GM19238 (cell line): Measurements from ENCODE around the gene NOSIP.

Experiments used
- DNase-seq: peaks from one replicate; pipeline ENCODE4 v3.0.0; 2011; ENCODE audit warnings: low spot score; ENCODE audit not compliant: insufficient read length

The NOSIP gene

DNA sequence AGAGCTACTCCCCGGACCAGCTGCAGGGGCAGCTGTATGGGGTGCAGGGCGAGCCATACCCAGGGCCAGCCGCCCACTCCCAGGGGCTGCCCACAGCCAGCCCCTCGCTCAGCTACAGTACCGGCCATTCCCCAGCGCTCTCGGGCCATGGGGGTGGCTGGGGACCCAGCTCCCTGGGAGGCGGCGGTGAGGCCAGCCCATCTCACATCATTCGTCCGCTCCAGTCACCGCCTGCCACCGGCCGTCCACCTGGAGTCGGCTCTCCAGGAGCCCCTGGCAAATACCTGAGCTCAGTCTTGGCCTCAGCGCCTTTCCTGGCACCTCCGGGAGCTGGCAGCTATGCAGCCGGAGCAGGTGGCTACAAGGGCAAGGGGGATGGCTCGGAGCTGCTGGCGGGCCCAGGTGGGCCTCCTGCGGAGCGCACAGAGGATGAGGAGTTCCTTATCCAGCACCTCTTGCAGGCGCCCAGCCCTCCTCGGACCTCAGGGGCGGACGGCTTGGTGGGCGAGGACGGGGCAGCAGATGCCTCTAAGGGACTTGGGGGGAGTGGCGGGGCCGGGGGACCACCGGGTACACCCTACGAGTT, 15.6 kb upstream of the NOSIP start:
- DNase-seq: no peak

DNA sequence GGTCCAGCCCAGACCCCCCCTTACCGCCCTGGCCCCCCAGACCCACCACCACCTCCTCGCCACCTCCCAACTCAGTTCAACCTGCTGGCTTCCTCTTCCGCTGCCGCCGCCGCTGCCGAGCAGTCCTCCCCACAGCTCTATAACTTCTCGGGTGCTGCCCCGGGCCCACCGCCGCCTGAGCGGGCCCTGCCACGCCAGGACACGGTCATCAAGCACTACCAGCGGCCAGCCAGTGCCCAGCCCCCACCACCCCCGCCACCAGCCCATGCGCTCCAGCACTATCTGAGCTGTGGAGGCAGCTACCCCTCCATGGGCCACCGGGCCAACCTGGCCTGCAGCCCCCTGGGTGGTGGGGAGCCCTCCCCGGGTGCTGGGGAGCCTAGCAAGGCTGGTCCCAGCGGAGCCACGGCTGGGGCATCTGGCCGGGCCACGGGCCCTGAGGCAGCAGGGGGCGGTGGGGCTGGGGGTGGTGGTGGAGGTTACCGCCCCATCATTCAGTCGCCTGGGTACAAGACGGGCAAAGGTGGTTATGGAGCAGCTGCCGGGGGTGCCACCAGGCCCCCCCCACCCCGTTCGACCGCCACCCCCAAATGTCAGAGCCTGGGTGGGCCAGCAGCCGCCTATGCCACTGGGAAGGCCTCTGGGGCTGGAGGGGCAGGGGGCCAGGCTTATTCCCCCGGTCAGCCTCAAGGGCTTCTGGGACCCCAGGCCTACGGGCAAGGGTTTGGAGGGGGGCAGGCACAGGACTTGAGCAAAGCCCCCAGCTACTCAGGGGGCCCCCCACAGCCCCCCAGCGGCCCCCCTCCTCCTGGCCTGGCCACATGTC, 14.8 kb upstream of the NOSIP start:
- DNase-seq: no peak

DNA sequence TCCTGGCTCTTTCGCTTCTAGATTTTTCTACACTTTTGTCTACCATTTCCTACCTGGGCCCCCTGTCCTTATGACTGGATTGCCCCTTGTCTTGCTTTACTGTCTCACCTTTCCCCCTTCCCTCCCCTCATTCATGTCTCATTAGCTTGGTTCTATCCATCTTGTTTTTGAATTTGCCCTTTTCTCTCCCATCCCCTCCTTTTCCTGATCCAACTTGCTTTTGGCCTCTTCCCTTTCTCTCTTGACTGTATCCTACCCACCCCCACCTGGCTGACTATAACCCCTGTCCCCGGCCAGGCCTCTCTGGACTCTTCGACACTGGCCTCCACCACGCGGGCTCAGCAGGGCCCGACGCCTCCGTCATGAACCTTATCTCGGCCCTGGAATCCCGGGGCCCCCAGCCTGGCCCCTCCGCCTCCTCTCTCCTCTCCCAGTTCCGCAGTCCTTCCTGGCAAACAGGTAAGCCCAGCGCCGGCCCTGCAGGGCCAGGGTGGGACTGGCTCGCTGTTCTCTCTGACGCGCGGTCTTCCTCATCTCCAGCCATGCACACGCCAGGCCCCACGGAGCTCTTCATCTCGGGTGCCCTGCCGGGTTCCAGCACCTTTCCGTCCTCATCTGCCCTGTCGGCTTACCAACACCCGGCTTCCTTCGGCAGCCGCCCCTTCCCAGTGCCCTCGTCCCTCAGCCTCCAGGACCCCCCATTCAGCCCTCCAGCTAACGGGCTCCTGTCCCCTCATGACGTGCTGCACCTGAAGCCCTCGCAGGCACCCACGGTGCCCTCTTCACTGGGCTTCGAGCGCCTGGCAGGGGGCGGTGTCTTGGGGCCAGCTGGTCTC, 14.0 kb upstream of the NOSIP start:
- DNase-seq: no peak

DNA sequence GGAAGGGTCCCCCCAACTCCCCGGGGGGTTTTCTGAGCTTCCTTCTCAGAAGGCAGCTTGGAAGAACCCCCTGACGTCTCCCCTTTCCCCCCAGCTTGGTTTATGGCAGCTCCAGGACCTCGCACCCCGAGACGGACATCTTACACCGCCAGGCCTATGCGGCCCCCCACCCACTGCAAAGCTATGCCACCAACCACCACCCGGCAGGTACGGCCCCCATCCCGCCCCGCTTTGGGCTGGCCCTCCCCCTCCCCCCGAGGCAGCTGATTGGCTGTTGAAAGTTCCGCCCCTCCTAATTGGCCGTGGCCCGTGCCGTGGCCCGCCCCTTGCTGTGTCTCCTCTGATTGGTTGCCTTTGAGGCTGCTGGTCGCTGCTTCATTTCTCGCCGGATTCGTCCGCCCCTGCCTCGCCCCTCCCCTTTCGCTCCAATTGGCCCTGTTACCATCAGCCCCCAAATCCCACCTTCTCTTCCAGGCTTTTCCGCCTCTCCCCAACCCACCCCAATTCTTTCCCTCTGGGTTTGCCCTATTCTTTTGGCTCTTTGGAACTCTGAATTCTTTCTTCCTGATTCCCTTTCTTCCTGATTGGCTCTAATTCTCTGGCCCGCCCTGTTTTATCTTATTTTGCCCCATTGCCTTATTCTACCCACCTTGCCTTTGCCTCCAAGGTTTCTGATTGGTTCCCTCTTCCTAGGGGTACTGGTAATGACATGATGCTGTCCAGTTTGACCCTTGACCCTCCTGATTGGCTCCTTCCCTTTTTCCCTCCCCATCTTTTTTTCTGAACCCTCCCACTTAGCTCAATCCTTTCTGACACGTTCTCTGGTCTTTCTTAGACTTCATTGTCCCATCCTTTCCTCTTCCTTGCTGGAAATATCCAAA, 13.1 kb upstream of the NOSIP start:
- DNase-seq: peak; percentile 100

DNA sequence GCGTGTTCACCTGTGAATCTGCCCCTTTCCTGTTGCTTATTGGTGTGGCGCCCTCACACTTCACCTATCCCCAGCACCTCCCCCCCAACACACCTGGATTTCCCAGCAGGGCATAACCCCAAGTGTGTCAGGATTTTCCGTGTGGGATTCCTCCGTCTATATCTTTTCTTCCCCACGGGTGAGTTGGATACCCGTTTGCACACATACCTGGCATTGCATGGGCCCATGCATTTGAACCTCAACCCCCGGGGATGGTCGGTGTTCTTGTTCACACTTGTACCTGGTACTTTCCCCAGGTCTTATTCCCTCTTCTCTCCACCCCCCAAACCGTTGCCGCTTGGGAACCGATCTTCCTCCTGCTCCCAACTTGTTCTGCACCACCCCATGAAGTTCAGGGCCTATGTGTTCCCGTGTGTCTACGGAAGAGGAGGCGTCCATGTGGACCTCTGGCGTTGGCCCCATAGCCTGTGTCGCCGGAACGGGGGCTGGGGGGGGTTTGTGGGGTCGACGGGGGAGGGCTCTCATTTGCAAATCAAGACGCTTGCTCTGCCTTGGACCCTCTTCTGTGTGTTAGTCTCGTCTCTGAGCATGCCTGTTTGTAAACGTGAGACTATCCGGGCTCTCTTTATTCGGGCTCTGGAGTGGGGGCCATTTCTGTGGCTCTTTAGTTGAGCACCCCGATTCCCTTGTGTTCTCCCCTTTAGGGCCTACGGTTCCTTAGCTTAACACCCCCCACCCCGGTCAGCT, 12.3 kb upstream of the NOSIP start:
- DNase-seq: no peak

DNA sequence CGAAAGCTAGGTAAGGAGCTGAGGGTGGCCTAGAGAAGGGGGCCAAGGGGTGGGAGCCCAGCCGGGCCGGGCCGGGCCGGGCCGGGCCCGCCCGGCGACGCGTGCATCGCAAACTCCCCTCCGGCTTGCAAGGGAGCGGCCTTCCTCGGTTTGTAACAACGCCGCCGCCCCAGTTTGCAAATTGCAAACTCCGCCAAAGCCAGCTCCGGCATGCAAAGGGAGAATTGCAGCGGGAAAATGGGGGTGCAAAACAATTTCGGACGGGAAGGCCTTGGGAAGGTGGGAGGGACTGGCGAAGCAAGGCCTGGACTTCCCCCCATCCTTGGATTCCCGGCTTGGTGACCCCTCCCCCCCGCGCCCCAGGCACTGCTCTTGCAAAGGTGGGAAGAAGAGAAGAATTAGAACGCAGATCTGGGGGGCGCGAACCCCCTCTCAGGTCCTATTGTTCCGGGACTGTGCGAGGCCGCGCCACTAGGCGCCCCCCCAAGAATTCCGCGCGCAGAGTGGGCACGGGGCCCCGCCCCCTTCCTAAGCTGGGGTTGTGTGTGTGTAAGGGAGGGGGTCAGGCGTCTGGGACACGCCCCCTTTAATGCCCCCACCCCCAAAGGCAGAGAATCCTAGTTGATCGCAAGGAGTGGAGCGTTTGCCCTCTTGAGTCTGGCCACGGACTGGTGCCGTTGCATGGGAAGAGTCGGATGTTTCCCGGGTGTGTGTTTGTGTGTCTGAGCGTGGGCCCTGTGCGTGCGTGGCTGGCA, 11.6 kb upstream of the NOSIP start:
- DNase-seq: peak; percentile 40

DNA sequence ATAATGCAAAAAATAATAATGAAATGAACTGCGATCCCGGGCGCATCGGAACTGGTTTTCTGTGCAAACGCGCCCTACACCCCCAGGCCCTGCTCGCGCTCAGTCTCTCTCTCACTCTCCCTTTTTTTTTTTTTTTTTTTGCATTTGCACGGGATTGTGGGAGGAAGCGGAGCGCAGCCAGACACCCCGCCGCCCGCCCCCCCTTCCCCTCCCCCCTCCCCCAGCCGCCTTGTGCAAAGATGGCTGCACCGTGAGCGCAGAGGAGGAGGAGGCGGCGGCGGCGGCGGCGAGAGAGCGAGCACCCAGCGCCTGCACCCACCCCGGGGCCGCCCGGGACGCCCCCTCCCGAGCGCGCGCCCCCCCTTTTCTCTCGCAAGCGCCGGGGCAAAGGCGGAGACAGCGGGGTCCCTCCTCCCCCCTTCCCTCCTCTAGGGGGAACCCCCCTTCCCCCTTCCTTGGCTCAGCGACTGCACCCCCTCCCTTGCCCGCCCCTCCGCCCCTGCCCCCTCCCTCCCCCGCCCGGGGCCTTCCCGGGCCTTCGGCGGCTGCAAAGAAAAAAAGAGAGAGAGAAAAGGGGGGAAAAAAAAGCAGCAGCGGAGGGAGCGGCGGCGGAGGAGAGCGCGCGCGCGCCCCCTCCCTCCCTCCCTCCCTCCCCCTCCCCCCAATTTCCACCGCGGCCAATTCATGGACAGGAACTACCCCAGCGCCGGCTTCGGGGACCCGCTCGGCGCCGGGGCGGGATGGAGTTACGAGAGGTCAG, 10.8 kb upstream of the NOSIP start, which contains the start of gene PRR12:
TSS of gene PRR12 (plus strand) at position 212 of the 760 bp plus-strand sequence. CDS start at position 685, 473 bp downstream.
- peak; percentile 76 for DNase-seq

DNA sequence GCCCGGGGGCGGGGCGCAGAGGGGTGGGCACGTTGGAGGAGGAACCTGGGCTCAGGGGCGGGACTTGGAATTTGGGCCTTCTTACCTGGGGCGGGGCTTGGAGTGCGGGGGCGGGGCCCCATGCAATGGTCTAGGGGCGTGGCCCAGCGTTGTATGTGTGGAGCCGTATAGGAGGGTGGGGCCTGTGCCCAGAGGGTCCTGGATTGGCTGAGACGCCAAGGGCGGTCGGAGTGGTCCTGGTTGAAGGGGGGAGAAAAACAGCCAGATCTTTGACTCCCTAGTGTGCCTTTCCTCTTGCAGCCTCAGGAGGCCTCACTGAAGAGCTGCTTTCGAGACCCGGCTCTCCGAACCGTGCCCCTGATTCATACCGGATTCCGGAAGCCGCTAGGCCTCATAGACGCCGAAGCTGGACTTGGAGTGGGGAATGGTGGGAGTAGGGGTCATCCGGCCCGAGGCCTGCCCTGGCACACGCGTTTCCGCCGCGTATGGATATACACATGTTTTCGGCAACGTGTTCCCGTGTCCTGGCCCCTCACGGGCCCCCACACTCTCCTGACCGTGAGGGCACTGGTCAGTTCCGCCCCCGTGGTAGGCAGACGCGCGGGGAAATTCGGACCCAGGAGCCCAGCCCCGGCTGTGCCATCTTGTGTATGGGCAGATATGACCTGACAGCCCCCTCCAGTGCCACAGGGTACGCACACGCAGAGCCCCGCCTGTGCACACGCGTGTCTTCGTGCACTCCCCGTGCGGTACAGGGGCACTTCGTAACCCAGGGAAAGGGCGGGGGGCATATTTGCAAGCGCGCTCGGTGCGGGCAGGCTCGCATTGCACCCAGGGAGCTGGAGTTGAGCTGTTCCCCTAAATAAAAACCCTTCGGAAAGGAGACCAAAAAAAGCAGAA, 10.0 kb upstream of the NOSIP start:
- peak; percentile 89 for DNase-seq

DNA sequence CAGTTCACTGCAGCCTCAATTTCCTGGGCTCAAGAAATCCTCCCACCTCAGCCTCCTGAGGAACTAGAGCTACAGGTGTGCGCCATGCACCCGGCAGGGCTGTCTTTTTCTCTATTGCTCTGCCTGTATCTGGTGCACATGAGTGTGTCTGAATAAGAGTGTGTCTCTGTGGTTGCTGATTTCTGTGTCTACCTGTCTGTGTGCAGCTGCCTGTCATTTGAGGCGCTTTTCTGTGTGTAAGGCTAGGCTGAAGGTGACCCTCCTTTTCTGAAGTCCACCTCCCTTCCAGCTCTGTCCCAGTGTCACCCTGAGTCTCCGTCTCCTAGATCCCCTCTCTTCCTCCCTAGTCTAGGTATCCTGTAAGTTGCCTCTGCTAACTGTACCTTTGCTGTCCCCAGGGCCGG, 9.1 kb upstream of the NOSIP start:
- DNase-seq: no peak

DNA sequence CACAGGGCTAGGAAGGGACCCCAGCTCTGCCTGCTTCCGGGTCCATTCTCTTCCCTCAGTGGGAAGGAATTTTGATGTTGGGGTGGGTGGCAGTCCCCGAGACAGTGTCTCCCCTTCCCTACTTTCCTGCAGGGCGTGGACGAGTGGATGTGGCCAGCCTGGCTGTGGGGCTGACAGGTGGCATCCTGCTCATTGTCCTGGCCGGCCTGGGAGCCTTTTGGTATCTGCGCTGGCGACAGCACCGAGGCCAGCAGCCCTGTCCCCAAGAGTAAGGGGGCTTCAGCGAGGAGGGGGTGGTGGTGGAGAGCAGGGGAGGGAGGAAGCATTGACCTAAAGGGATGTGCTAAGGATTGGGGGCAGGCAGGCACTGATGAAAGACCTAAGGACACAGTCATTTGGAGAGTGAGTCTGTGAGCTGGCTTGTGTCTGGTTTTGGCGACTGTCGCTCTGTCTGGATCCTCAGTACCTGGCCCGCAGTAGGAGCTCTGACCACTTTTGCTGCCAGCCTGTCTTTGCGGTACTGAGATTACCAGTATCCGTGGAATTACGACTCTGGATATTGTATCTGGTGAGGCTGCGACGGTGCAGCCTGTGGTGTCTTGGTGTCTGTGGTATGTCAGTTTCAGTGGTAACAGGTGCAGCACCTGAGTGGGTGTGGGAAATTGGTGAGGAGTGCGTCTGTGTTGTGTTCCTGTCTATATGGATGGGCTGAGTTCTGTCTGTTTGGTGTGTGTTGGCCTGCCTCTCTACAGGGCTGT, 8.2 kb upstream of the NOSIP start:
- DNase-seq: no peak

DNA sequence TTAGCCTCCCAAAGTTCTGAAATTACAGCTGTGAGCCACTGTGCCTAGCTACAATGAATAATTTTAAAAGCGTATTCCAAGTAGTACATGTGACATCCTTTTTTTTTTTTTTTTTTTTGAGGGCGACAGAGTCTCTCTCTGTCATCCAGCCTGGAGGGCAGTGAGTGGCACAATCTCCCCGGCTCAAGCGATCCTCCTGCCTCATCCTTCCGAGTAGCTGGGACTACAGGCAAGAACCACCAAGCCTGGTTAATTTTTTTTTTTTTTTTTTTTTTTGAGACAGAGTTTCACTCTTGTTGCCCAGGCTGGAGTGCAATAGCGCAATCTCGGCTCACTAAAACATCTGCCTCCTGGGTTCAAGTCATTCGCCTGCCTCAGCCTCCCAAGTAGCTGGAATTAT, 6.9 kb upstream of the NOSIP start:
- DNase-seq: no peak

DNA sequence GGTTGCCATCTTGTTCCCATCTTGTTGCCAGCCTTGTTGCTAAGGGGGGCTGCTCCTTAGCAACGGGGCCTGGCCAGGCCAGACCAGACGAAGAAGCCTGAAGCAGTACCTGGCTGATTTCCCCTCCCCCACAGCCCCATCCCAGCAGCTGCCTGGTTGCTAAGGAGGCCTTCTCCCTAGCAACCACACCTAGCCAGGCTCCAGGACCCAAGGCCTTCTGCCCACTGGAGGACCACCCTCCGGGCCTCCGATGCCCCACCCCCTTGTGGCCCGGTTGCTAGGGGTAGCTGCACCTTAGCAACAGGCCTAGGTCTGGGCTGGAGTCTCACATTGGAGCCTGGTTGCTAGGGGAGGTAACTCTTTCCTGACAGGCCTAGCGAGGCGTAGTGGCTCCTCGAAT, 4.7 kb upstream of the NOSIP start:
- no peak for DNase-seq

DNA sequence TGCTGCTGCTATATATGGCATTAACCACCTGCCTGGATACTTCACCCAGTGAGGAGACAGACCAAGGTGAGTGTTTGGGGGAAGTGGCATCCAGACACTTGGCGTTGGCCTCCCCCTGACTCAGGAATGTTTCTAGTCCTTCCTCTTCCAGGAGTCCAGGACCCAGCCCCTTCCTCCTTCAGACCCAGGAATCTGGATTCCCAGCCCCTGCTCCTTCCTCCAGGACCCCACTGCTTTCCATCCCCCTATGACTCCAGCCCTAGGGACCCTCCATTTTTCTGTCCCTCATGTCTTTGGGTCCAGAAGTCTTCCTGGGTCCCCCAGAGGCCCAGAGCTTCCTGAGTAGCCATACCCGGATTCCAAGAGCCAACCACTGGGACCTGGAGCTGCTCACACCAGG, 2.9 kb upstream of the NOSIP start:
- no peak for DNase-seq

DNA sequence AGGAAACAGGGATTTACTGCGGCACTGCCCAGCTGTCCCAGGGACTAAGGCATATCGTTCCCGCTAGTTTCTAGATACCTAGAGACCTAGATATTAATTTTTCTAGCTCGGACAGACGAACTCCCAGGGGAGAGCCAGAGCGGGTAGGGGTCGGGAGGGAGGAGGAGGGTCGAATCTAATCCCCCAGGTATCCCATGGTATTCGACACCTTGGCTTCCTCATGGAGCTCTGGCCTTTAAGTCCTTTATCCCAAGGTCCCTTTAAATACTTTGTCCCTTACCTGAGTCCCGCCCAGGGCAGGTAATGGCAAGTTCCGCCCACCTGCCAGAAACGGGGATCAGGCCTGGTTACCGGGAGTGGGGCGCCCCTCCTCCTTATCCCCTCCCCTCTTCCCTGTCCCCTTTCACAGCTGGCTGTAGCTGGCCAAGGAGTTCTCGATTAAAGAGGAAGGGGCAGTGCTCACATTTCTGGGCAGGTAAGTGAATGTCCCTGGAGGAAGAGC, 702 bp upstream of the NOSIP start, which contains the start of gene PRRG2:
TSS of gene PRRG2 (plus strand) at position 310 of the 502 bp plus-strand sequence. CDS start 1,904 bp downstream, outside the sequence.
- no peak for DNase-seq

DNA sequence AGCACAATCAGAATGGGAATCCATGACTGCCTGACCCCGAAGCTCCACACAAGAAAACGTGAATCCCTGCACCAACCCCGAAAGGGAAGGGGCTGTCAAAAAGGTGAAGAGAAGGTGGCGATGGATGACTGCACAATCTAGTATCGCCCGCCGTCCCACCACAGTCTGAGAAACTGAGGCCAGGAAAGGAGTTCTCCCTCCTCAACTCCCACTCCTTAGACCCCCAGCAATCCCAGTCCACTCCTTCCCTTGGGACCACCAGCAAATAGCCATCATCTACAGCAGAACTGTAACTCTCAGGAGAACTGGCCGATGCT, 451 bp downstream of the NOSIP start:
- no peak for DNase-seq

DNA sequence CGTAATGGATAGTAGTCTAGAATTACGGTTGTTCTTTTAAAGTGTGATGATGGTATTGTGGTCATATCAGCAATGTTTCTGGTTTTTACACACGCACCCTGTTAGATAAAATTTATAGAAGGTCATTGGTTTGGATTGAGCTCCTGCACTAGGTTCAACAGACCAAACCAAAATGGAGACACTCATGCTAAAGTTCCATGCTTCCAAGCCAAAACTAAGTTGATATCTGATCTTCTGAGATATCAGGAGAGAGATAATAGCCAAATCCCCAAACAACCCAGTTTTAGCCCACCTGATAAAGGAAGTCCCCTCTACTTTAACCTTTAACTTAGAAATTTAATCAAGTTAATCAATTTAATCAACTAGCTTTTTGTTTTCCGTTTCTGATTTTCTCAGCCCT, 1.2 kb downstream of the NOSIP start:
- no peak for DNase-seq

DNA sequence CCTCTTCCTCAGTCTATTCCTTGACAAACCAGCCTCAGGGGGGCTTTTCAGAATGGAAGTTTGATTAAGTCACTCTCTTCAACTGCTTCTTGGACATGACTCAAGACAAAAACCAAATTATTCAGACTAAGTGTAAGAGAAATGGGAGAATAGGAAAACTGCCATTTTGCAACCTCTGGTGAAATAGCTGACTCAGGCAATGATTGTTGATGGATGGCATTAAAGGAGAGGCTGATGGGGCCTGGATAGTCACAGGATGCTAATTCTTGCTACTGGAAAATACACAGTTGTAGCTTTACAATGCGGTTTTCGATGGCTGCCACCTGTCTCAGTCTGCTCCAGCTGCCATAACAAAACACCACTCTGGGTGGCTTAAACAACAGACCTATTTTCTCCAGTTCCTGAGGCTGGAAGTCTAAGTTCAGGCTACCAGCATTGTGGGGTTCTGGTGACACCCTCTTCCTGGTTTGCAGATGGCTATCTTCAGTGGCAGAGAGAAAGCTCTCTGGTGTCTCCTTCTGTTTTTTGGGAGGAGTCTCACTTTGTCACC, 6.1 kb downstream of the NOSIP start:
- no peak for DNase-seq
